Osteoblast (primary cell): ENCODE data around the gene HCAR1. TPM values are rescaled to one million over a fixed set of nuclear protein-coding genes. Genes with fewer than 3 reads are reported as not detected.
A peak's percentile ranks its signal among the peaks of the same experiment; 100 is the strongest.
"Not testable (repeated sequence)": the region's sequence is repeated elsewhere in the genome, so short reads cannot be mapped to it uniquely, and the experiment has no call there.

Source experiments
- DNase-seq: peaks from one replicate; pipeline ENCODE4 v3.0.0; 2011; ENCODE audit warnings: low spot score, mixed read lengths; ENCODE audit not compliant: insufficient read length; ENCODE audit errors: missing footprints
- H2AFZ ChIP-seq: 2 replicates; pipeline ENCODE4 v1.6.0; 2011; ENCODE audit warnings: mild to moderate bottlenecking, low read length
- H3K27ac ChIP-seq: 2 replicates; pipeline ENCODE4 v1.5.1; 2011; ENCODE audit warnings: mild to moderate bottlenecking, low read depth, low read length, moderate library complexity
- H3K27me3 ChIP-seq: 2 replicates; pipeline ENCODE4 v1.6.0; 2012; ENCODE audit warnings: mild to moderate bottlenecking, control low read depth, inconsistent platforms, low read length, moderate library complexity; ENCODE audit not compliant: insufficient read depth
- H3K36me3 ChIP-seq: 2 replicates; pipeline ENCODE4 v1.5.1; 2011; ENCODE audit warnings: mild to moderate bottlenecking, low read length, control low read depth, moderate library complexity; ENCODE audit not compliant: insufficient read depth
- H3K4me1 ChIP-seq: 2 replicates; pipeline ENCODE4 v1.5.1; 2011; ENCODE audit warnings: mild to moderate bottlenecking, low read length, control low read depth, moderate library complexity; ENCODE audit not compliant: insufficient read depth
- H3K4me2 ChIP-seq: 2 replicates; pipeline ENCODE4 v1.6.0; 2011; ENCODE audit warnings: mild to moderate bottlenecking, low read length; ENCODE audit not compliant: insufficient read depth
- H3K4me3 ChIP-seq: fragments of 200-600 bp; sonication (generic); 3 replicates; pipeline ENCODE4 v1.5.1; 2012; ENCODE audit warnings: mild to moderate bottlenecking, low read length, inconsistent platforms; ENCODE audit not compliant: insufficient read depth
- H3K79me2 ChIP-seq: 2 replicates; pipeline ENCODE4 v1.6.0; 2012; ENCODE audit warnings: mild to moderate bottlenecking, low read length, control low read depth, inconsistent platforms; ENCODE audit not compliant: insufficient read depth
- H3K9me3 ChIP-seq: 2 replicates; pipeline ENCODE4 v1.5.1; 2011; ENCODE audit warnings: low read depth, low read length, control low read depth
- H4K20me1 ChIP-seq: 2 replicates; pipeline ENCODE4 v1.6.0; 2012; ENCODE audit warnings: mild to moderate bottlenecking, low read length, control low read depth; ENCODE audit not compliant: insufficient read depth
- CTCF ChIP-seq: IDR thresholded peaks from 2 replicates; pipeline ENCODE4 v1.5.1; 2011; ENCODE audit warnings: mild to moderate bottlenecking, low read depth, low read length, moderate library complexity; ENCODE audit errors: extremely low read depth
- total RNA-seq: library from RNA; depleted of rRNA; stranded (reverse); fragments of >200 nt; gene quantifications from 2 replicates; pipeline ENCODE4 v1.2.3, GENCODE V29; 2012

HCAR1 gene
- total RNA-seq, 1 donor = 1.1 TPM

- H3K9me3 ChIP-seq, H3K4me2 ChIP-seq: not testable (repeated sequence)
Measured at GRCh38 chr12:122696922-122697321, 33.7 kb downstream of the HCAR1 start.

GRCh38 chr12:122691566-122691965, 39.1 kb downstream of the HCAR1 start:
- no peaks in the 10 kb centered on the region for H3K9me3 ChIP-seq
- H3K36me3 ChIP-seq = no peaks in the 10 kb centered on the region
- no peak overlapping the region for H3K4me2 ChIP-seq
- H3K4me3 ChIP-seq = no peak overlapping the region
- no peaks in the 10 kb centered on the region for H3K79me2 ChIP-seq
- H4K20me1 ChIP-seq = no peaks in the 10 kb centered on the region
- peak overlapping the region; percentile 3 for H2AFZ ChIP-seq
- no peak for DNase-seq
- H3K4me1 ChIP-seq = no peaks in the 10 kb centered on the region
- TF ChIP-seq CTCF = no peak
- no peaks in the 10 kb centered on the region for H3K27me3 ChIP-seq
- no peak overlapping the region for H3K27ac ChIP-seq

More at GRCh38 chr12:122696922-122697321, 33.7 kb downstream of the HCAR1 start:
- H3K36me3 ChIP-seq, DNase-seq, H2AFZ ChIP-seq, H4K20me1 ChIP-seq, H3K27me3 ChIP-seq, H3K79me2 ChIP-seq, H3K4me1 ChIP-seq, H3K4me3 ChIP-seq, H3K27ac ChIP-seq: not testable (repeated sequence)

- H4K20me1 ChIP-seq = no peaks in the 10 kb centered on the region
- no peak for DNase-seq
- H3K79me2 ChIP-seq = no peaks in the 10 kb centered on the region
- H3K4me3 ChIP-seq = no peak overlapping the region
- H3K9me3 ChIP-seq = no peaks in the 10 kb centered on the region
- no peaks in the 10 kb centered on the region for H3K27me3 ChIP-seq
- no peak for TF ChIP-seq CTCF
- no peak overlapping the region for H2AFZ ChIP-seq
- no peaks in the 10 kb centered on the region for H3K4me1 ChIP-seq
- no peaks in the 10 kb centered on the region for H3K36me3 ChIP-seq
- no peak overlapping the region for H3K4me2 ChIP-seq
- no peak overlapping the region for H3K27ac ChIP-seq
Measured at GRCh38 chr12:122688291-122688690, 42.4 kb downstream of the HCAR1 start.

- no peak overlapping the region for H3K4me2 ChIP-seq
- no peaks in the 10 kb centered on the region for H3K9me3 ChIP-seq
- H3K4me1 ChIP-seq = no peaks in the 10 kb centered on the region
- H3K36me3 ChIP-seq = no peaks in the 10 kb centered on the region
- DNase-seq = no peak
- H3K27me3 ChIP-seq = no peaks in the 10 kb centered on the region
- H4K20me1 ChIP-seq = no peaks in the 10 kb centered on the region
- H3K27ac ChIP-seq = no peak overlapping the region
- no peak for TF ChIP-seq CTCF
- H3K79me2 ChIP-seq = no peaks in the 10 kb centered on the region
- no peak overlapping the region for H2AFZ ChIP-seq
- no peak overlapping the region for H3K4me3 ChIP-seq
Measured at GRCh38 chr12:122687086-122687485, 43.6 kb downstream of the HCAR1 start.
